ENCODE measurements around the gene SPATA24.

GRCh38 chr5:139415869-139416268 lies 12.0 kb upstream of the SPATA24 start:
- TF ChIP-seq CTCF (IDR thresholded peaks at IDR 0.05; ENCODE audit: low read length) (no peak), EZH2 (IDR thresholded peaks at IDR 0.05; ENCODE audit: borderline replicate concordance, low read length) (no peak)
